Measurements from ENCODE around the gene MED8.

Gene MED8

DNA sequence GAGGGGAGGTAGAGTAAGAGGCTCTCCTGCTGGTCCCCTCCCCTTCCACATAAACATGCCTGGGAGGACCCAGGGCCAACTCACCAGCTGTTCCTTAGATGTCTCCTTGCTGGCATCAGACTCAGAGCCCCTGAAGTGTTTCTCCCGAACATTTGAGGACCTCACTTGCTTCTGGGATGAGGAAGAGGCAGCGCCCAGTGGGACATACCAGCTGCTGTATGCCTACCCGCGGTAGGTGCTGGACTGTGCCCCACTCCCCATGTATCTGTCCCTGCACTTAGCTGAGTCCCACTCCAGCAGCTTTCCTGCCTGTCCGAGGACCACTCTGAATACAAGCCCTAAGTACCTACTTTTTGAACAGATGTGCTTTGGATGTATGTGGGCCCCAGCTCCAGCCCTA lies 51.6 kb downstream of the MED8 start:
- in situ Hi-C loops (cut with MboI; ENCODE audit: low sequenced_read_pairs), result no loop called here

DNA sequence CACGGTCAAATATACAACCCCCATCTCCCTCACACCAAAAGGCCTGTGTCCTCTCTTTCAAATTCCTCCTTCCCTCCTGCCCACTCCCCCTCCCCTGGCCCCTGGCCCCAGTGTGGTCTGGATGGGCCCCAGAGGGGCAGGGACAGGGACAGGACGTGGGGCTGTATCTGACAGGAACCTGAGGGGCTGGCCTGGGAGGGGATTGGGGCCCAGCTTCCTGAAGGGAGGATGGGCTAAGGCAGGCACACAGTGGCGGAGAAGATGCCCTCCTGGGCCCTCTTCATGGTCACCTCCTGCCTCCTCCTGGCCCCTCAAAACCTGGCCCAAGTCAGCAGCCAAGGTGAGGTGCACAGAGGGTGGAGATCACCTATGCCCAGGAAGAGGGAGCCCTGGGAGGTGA lies 52.0 kb downstream of the MED8 start, which contains the start of gene MPL:
TSS of gene MPL (plus strand) at position 231 of the 400 bp plus-strand sequence. CDS start at position 262, 31 bp downstream.
- in situ Hi-C loops (cut with MboI; ENCODE audit: low sequenced_read_pairs), result no loop called here

DNA sequence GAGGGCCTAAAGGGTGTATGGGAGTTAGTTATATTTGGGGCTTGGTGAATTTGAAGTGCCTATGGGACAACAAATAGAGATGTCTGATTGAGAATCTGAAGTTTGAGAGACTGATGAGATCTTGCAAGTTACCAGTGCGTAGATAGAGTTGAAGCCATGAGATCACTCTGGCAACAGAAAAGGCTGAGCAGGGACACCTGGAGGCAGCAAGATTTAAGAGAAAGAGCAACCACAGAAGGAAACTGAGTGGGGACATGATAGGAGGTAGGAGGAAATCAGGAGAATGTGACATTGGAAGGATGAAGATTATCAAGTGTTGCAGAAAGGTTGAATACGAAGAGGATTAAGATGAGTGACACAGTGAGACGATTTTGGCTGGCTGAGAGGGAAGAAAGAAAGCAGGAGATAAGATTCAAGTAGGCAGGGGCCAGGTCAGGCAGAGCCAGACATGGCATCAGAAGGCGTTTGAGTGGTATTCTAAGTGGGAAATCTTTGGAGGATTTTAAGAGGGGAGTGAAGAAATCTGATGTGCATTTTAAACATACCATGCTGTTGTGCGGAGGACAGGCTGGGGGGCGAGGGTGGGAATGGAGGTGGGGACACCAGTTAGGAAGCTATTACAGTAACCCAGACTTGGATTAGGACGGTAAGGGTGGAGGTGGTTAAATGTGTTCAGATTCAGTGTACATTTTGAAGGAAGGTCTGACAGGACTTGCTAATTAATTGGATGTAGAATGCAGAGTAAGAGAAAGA lies 55.0 kb downstream of the MED8 start:
- in situ Hi-C loops (cut with MboI; ENCODE audit: low sequenced_read_pairs), result no loop called here
